CD4-positive, alpha-beta T cell treated with Interleukin-6 at 100 ng/mL for 8 hours (primary cell): ENCODE data around the gene ZNF175.

ENCODE experiments used
- DNase-seq: peaks from one replicate; pipeline ENCODE4 v3.0.0-alpha.2; 2020; ENCODE audit warnings: mixed read lengths, low spot score

The ZNF175 gene

DNA sequence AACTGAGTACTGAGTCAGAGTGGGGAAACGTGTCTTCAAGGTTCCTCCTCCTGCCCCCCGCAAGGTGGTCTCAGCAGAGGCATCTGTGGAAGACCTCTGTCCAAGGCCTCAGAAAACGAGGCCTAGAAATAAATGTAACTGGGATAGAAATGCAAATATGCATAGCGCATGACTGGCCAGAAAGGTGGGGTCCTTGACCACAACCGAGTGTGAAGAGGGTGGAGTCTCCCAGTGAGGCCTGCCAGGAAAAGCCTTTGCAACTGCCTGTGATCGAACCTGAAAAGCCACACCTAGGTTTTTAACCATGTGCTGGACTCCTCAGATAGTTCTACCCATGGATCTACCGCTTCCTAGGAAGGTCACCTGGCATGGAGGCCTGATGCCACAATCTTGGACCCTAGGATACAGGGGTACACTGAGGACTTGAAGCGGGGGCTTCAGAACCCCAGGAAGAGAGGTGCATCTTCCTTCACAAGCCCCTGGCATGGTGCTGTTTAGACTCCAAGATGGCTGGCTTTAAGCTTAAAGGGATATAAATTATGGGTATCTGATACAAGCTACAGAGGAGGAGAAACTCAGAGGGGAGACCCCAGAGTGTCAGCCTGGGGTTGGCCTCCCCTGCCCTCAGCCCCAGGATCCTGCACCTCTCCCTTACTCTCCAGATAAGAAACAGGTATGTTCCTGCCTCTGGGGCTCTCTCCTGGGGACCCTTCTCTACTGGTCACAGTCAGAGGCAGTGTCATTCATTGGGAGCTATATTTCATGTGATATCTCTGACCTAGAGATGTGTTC, 21.4 kb upstream of the ZNF175 start:
- no peak for DNase-seq

DNA sequence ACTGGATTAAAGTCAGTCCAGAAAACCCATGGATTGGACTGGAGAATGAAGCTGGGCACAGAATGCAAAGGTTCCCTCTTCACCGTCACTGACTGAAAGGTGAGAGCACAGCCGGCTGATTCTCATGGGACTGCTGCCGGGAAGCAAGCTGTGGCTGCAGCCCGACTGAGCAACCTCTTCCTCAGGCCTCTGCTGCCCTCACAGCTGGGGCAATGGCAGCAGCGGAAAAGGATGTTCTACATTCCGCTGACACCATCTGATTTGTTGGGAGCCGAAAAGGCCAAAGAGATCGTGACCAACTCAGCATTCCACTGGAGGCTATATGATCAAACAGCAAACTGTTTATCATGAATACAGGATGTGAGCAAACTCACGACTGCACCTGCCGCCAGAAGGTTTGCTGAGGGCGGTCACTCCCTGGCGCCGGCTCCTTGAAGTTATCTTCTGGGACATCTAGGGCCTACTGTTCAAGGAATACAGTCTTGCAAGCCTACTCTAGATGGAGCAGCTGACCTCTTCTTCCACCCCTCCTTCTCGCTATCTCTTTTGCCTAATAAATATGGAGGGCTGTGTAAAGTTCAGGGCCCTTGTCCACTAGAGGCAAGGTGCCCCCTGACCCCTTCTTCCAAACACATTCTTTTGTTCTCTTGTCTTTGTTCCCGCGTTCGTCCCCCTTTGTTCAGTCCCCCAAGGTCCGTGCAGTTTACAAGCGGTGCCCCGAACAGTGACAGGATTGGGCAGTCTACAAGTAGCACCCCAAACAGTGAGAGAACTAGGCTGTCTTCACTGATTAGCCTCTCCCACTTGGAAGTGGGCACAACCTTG, 20.0 kb upstream of the ZNF175 start:
- no peak for DNase-seq

DNA sequence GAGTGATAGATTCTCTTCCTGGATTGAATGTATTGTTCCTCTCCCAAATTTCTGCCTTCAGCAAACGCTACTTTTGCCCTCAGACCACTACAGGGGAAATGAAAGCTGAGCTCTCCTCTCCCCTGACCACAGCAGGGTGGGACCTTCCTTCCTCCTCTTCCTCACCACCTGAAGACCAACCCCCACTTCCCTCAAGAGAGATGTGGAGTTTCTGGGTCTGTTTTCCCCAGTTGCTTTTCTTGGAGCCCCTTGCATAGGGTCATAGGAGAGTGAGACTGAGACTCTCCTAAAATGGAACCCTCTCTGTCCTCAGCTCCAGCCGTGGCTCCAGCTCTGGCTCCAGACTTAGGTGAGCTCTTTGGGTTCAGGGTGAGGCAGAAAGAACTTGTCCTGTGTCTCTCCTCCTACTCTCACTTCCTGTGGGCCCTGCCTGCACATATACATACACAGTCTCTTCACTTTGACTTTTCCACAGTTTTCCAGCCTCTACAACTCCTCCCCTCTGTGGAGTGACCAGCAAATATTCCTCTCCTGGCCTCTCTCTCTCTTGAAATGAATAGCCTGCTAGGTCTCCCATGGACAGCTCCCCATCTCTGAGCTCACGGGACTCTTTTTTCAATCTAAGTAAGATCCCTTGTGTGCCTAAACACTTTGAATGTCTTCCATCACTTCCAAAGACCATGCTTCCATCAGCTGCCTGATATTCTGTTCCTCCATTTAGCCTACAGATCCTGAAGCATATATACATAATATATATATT, 19.2 kb upstream of the ZNF175 start:
- DNase-seq: no peak

DNA sequence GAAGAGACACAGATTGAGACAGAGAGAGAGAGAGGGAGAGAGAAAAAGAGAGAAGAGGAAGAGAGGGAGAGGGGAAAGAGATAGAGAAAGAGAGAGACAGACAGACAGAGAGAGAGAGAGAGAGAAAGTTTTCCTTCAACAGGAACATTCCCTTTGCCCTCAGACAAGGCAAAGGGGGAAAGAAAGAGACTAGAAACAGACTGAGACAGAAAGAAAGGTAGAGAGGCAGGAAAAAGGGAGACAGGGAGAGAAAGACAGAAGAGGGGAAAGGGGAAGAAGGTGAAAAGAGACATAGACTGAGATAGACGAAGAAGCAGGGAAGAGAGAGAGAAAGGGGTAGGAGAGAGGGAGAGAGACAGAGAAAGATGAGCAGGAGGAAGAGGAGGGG, 18.5 kb upstream of the ZNF175 start:
- no peak for DNase-seq

DNA sequence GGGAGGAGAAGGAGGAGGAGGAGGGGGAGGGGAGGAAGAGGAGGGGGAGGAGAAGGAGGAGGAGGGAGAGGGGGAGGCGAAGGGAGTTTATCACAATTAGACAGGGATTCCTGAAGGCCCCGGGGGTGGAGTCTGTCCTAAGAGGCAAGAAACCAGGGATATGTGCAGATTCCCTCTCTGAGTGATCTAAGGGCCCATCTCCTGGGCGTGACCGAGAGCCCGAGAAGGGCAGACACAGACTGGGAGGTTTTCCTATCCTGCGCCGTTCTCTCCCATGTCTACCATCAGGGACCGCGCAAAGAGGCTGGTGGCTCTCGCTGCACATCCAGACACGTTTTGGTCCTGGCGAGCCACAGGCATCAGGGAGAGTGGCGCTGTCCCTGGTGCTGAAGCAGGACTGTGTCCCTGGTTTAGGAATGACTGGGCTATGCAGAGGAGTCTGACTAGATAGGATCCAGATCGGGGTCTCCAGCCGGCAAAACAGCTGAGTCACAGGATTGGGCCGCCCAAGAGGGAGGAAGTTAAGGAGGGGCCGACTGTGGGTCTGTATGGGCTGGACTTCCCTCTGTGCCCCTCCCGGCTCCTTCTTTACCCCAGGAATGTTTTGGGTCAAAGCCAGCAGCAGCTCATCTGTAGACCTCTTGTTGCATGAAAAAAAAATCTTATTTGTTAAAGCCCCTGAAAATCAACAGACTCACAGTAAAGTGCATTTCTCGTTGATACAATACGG, 17.9 kb upstream of the ZNF175 start:
- DNase-seq: peak; percentile 17

DNA sequence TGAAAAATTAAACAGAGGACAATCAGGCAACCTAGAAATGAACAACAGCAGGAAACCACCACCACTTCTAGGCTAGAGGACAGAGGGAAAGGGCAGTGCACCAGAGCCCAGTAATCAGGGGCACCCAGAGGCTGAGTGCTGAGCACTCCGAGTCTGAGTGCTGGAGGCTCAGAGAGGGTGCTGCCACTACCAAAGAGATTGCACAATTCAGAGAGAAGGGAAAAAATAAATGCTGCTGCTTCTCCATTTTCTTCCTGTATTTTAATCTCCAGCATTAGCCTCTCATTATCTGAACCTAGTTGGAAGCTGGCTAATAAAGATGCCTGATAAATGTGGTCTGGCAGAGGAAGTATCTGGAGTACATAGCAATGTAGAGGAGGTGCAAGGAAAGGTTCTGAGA, 11.8 kb upstream of the ZNF175 start:
- no peak for DNase-seq

DNA sequence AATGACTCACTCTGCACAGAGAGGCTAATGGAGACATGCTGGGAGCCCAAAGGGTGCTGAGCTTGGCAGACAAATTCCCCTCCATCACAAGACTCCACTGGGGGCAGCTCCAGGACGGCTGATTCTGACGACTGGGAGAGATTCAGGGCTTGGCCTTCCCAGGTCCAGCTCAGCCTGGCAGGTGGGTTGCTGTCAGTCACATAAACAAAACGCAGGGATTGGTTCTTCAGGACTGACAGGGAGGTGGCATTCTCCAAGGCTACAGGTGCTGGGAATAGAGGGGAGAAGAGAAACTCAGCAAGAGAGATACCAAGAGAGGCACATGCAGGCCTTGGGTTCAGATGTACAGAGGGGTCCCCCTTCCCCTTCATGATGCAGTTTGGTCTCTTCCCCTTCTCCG, 10.7 kb upstream of the ZNF175 start:
- DNase-seq: no peak

DNA sequence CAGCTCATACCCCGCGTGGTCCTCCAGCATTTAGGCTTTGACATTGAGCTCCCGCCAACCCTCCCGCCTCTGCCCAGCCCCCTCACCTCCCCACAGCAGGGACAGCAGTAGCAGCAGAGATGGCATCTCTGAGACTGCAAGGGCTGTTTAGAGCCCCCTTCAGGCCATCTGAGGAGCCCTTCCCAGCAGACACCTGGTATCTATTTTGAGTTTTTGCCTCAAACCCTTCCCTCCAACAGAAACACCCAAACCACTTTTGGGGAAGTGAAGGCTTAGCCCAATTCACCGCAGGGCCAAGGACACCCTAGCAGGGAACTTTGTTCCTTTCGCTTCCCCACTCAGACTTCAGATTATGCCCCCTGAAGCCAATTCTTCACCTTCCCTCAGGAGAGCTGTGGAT, 6.3 kb upstream of the ZNF175 start:
- DNase-seq: no peak

DNA sequence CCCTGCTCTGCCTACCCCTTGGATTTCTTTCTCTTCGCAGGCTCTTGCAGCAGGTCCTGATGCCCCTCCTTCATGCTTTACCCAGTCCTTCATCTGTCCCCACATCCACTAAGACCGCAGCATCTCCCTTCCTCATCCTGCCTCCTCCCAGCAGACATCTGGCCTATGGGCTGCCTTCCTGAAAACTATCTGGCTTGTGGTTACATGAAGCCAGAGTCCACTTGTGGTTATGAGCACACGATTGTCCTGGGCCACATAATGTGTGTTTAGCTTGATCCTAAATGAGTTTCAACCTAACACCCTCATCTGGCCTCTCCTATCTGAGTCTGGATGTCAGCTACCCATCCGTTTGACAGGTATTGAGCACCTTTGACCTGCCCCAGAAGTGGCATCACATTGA, 5.5 kb upstream of the ZNF175 start:
- no peak for DNase-seq

DNA sequence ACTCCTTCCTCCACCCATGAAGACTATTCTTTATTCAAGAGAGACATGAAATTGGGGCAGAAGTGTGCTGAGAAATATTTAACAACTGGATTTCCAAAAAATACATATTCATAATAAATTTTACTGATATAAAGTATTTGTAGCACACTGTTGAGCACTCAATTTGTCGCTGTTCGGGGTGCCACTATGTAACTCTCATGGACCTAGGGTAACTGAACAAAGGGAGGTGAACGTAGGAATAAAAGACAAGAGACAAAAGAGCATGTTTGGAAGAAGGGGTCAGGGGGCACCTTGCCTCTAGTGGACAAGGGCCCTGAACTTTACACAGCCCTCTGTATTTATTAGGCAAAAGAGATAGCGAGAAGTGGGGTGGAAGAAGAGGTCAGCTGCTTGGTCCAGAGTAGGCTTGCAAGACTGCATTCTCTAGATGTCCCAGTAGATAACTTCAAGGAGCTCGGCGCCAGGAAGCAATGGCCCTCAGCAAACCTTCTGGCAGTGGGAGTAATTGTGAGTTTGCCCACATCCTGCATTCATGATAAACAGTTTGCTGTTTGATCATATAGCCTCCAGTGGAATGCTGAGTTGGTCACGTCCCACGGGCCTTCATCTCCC, 4.5 kb upstream of the ZNF175 start:
- DNase-seq: no peak

DNA sequence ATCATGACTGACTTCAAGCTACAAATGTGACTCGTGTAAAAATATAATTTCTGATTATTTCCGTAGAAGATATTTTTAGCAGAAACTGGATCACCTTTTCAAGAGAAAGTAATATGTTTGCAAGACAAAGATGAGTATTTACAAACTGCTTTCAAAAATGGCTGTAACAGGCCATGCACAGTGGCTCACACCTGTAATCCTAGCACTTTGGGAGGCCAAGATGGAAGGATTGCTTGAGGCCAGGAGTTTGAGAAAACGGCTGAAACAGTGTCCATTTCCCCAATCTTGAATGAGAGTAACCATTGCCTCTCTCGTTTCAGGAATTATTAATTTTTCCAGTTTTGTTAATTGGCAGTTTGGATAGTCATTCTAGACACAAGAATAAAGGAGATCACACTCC, 3.5 kb upstream of the ZNF175 start:
- no peak for DNase-seq

DNA sequence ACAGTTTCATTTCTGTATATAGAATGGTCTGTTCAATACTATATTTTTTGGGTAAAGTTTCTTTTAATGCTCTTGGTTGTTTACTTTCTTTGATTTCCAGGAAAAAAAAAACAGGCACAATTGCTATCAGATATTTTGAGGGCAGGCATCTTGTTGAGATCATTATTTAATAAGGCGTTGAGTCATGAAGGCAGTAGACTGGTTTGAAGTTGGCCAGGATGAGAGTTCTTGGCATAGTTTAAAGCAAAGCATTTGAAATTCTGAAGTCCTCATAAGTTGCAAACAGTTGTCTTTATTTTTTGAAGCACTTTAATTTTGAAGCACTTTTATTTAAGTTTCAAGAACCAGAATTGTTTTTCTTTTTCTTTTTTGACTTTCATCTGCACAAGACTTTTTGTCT, 2.6 kb upstream of the ZNF175 start:
- DNase-seq: no peak

DNA sequence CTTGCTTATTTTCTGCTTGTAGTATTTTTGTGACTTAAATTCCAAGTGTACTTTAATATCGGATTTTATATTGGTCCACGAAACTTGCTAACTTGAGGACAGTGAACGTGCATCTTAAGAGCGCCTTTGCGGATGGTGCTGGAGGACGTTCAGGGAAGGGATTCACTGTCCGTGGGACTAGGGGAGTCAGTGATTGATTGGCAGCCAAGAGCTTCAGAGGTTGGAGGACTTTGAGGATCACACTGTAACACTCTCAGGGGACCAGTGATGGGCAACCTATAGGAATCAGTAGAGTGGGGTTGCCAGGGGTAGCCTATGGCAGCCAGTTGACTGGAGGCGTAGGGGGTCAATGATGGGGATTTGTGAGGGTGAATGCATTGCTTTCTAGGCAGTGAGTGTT, 516 bp downstream of the ZNF175 start:
- no peak for DNase-seq

DNA sequence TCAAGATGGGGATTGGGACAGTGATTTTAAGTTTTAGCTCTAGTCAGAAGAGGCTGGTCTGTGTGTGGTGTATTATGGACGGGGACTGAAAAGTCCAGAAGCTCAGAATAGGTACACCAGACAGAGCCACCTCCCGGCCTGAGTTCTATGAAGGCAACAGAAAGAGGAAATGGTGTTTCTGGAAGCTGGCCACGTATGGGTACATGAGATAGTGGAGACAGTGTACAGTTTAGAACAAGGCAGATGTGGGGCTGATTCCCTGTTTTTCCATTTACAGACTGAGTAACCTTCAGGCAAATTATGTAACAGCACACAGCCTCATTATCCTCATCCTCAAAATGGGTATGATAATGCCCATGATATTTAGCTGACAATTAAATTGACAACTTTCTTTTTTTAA, 1.3 kb downstream of the ZNF175 start:
- DNase-seq: no peak

DNA sequence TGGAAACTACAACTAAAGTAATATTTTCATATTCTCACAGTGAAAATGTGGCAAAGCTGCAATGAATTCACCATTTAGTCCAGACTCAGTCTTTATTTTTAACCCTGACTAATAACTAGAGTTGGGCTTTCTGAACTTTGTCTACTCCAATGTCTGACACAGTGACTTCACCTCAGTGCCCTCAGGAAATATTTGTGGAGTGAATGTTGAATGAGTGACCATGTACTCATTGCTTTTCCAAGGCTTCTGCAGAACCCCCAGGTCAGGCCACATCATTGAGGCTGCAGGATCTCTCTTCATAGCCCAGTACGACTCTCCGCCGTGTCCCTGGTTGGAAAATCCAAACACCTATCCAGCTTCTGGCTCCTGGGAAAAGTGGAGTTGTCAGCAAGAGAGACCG, 1.8 kb downstream of the ZNF175 start:
- no peak for DNase-seq

DNA sequence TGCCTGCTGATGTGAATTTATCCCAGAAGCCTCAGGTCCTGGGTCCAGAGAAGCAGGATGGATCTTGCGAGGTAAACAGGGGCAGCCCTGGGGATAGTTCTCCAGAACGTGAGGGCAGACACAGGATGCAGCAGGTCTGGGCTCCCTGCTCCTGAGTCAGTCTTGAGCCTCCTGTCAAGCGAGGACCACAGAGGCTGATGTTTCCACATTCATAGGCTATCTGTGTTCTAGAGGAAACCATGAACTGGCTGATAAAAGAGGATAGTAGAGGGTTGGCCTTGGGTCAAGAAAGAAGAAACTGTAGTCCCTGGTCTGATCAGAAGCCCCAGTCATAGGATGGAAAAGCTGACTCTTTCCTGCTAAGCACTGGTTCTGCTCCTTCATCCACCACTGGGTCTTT, 2.2 kb downstream of the ZNF175 start:
- DNase-seq: no peak

DNA sequence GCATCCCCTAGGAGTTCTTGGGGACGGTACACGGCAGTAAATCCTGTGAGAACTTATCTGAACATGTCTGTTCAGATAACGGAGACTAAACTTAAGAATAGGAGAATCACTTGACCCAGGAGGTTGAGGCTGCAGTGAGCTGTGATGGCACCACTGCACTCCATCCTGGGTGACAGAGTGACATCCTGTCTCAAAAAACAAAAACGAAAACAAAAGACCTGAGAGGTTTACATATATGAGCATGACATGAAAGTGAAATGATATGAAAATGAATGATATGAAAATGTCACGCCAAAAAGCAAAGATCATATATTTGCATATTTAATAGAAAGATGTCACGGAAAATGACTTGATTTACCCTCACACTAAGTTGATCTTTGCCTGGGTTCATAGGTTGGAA, 5.8 kb downstream of the ZNF175 start:
- no peak for DNase-seq

DNA sequence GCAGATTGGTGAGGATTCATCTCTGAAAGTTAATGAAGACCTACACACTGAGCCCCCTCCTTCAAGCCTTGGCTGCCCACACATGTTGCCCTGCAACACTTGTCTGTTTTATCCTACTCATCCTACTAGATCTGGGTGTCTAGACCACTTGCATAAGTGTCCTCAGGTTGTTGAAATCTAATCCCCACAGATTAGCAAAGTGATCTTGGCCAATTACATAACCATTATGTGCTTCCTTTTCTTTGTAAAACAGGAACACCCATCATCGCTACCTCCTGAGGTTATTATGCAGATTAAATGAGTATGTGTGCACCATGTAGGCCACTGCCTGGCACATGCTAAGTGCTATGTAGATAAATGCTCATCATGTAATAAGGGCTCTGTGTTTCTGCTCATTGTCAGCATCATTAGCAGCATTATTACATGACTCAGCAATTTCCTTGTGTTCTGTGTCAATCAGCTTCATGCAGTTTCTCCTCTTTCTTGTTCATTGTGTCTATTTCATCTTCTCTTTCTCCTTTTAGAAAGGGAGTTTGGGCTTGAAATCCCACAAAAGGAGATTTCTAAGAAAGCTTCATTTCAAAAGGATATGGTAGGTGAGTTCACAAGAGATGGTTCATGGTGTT, 15.1 kb downstream of the ZNF175 start:
- no peak for DNase-seq

DNA sequence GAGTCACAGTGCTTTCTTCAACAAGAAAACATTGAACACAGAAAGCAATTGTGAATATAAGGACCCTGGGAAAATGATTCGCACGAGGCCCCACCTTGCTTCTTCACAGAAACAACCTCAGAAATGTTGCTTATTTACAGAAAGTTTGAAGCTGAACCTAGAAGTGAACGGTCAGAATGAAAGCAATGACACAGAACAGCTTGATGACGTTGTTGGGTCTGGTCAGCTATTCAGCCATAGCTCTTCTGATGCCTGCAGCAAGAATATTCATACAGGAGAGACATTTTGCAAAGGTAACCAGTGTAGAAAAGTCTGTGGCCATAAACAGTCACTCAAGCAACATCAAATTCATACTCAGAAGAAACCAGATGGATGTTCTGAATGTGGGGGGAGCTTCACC, 15.7 kb downstream of the ZNF175 start:
- DNase-seq: no peak

DNA sequence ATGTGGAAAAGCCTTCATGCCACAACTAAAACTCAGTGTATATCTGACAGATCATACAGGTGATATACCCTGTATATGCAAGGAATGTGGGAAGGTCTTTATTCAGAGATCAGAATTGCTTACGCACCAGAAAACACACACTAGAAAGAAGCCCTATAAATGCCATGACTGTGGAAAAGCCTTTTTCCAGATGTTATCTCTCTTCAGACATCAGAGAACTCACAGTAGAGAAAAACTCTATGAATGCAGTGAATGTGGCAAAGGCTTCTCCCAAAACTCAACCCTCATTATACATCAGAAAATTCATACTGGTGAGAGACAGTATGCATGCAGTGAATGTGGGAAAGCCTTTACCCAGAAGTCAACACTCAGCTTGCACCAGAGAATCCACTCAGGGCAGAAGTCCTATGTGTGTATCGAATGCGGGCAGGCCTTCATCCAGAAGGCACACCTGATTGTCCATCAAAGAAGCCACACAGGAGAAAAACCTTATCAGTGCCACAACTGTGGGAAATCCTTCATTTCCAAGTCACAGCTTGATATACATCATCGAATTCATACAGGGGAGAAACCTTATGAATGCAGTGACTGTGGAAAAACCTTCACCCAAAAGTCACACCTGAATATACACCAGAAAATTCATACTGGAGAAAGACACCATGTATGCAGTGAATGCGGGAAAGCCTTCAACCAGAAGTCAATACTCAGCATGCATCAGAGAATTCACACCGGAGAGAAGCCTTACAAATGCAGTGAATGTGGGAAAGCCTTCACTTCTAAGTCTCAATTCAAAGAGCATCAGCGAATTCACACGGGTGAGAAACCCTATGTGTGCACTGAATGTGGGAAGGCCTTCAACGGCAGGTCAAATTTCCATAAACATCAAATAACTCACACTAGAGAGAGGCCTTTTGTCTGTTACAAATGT, 16.4 kb downstream of the ZNF175 start:
- DNase-seq: no peak
